CD14-positive monocyte (primary cell): ENCODE results near the gene LGALS3. TPM values are rescaled to one million over a fixed set of nuclear protein-coding genes. Genes with fewer than 3 reads are reported as not detected.

Experiments
- DNase-seq, 3 donors: peaks; one replicate each; pipeline ENCODE4 v3.0.0-alpha.2; 2011 to 2022
- H2AFZ ChIP-seq: 2 replicates; pipeline ENCODE4 v1.6.0; 2012; ENCODE audit warnings: mild to moderate bottlenecking, low read depth, low read length, inconsistent platforms; ENCODE audit not compliant: insufficient read depth, poor library complexity, severe bottlenecking
- H3K27ac ChIP-seq, 2 donors: 1 replicate in 1 of 2; 2 replicates in 1 of 2; pipeline ENCODE4 v1.5.1; 2012 to 2013; ENCODE audit warnings: low read length in 2 of 2, control low read depth in 1 of 2, inconsistent platforms in 1 of 2, low read depth in 1 of 2, mild to moderate bottlenecking in 1 of 2
- H3K27me3 ChIP-seq, 2 donors: one replicate each; pipeline versions ENCODE4 v1.6.0 to v1.6.1; 2011 to 2013; ENCODE audit warnings: low read length in 2 of 2; ENCODE audit not compliant: control insufficient read depth in 2 of 2, insufficient read depth in 2 of 2
- H3K36me3 ChIP-seq, 2 donors: replicated peaks in 1 of 2; 1 replicate in 1 of 2; 2 replicates in 1 of 2; pipeline versions ENCODE4 v1.5.1 to v1.6.1; 2012 to 2013; ENCODE audit warnings: low read length in 2 of 2, control low read depth in 1 of 2, inconsistent platforms in 1 of 2, mild to moderate bottlenecking in 1 of 2; ENCODE audit not compliant: insufficient read depth in 2 of 2, control insufficient read depth in 1 of 2
- H3K4me1 ChIP-seq, 2 donors: 1 replicate in 1 of 2; 2 replicates in 1 of 2; pipeline versions ENCODE4 v1.5.1 to v1.6.1; 2012 to 2013; ENCODE audit warnings: low read length in 2 of 2, control low read depth in 1 of 2, inconsistent platforms in 1 of 2, mild to moderate bottlenecking in 1 of 2, moderate library complexity in 1 of 2; ENCODE audit not compliant: insufficient read depth in 2 of 2, control insufficient read depth in 1 of 2
- H3K4me2 ChIP-seq: replicated peaks from 2 replicates; pipeline ENCODE3; 2012; ENCODE audit warnings: low read length, moderate library complexity, mild to moderate bottlenecking; ENCODE audit not compliant: poor library complexity, severe bottlenecking; ENCODE audit errors: extremely low read depth
- H3K4me3 ChIP-seq, 3 experiments: fragments of 200-600 bp in 1 of 3; sonication (generic) in 1 of 3; replicated peaks in 1 of 3; 1 replicate in 2 of 3; 2 replicates in 1 of 3; pipeline ENCODE4 v1.5.1; 2011 to 2013; ENCODE audit warnings: low read length in 3 of 3, mild to moderate bottlenecking in 3 of 3, control low read depth in 2 of 3, low read depth in 2 of 3, inconsistent platforms in 1 of 3, moderate library complexity in 1 of 3
- H3K79me2 ChIP-seq: 2 replicates; pipeline ENCODE4 v1.6.0; 2012; ENCODE audit warnings: mild to moderate bottlenecking, control low read depth, inconsistent platforms, low read length, moderate library complexity; ENCODE audit not compliant: insufficient read depth
- H3K9ac ChIP-seq: 2 replicates; pipeline ENCODE4 v1.6.0; 2017; ENCODE audit warnings: low read length, mild to moderate bottlenecking; ENCODE audit not compliant: insufficient read depth, poor library complexity, severe bottlenecking
- H3K9me3 ChIP-seq, 2 donors: replicated peaks in 1 of 2; 1 replicate in 1 of 2; 2 replicates in 1 of 2; pipeline versions ENCODE4 v1.5.1 to v1.6.1; 2012 to 2013; ENCODE audit warnings: low read length in 2 of 2, control low read depth in 1 of 2; ENCODE audit not compliant: control insufficient read depth in 1 of 2, insufficient read depth in 1 of 2
- H4K20me1 ChIP-seq: 2 replicates; pipeline ENCODE4 v1.6.0; 2012; ENCODE audit warnings: mild to moderate bottlenecking, low read length, control low read depth, moderate library complexity; ENCODE audit not compliant: insufficient read depth
- H3K27ac Mint-ChIP-seq, 7 donors: one replicate each; pipeline ENCODE4 v1.8.0; 2020; ENCODE audit warnings: mild to moderate bottlenecking in 7 of 7, mixed read lengths in 7 of 7, moderate library complexity in 6 of 7, inconsistent platforms in 2 of 7
- H3K27me3 Mint-ChIP-seq, 3 donors: one replicate each; pipeline ENCODE4 v1.8.0; 2021 to 2022; ENCODE audit warnings: low read depth in 3 of 3, mild to moderate bottlenecking in 3 of 3, mixed read lengths in 3 of 3, moderate library complexity in 3 of 3, inconsistent platforms in 1 of 3
- H3K36me3 Mint-ChIP-seq, 2 donors: one replicate each; pipeline ENCODE4 v1.8.0; 2020; ENCODE audit warnings: mixed read lengths in 2 of 2, inconsistent platforms in 1 of 2, mild to moderate bottlenecking in 1 of 2
- H3K4me1 Mint-ChIP-seq: one replicate; pipeline ENCODE4 v1.8.0; 2020; ENCODE audit warnings: mild to moderate bottlenecking, mixed read lengths
- H3K4me3 Mint-ChIP-seq, 2 donors: one replicate each; pipeline ENCODE4 v1.8.0; 2020; ENCODE audit warnings: mild to moderate bottlenecking in 2 of 2, mixed read lengths in 2 of 2, moderate library complexity in 1 of 2
- H3K9me3 Mint-ChIP-seq, 7 donors: one replicate each; pipeline ENCODE4 v1.8.0; 2020 to 2022; ENCODE audit warnings: mixed read lengths in 7 of 7, mild to moderate bottlenecking in 6 of 7, moderate library complexity in 6 of 7, inconsistent platforms in 2 of 7
- WGBS: methylation state at CpG from one replicate; pipeline ENCODE4 v1.1.5; 2013; ENCODE audit warnings: missing lambda C conversion rate; ENCODE audit not compliant: insufficient coverage; 5-methylcytosine and 5-hydroxymethylcytosine counted together
- intact Hi-C, 2 donors: fragments of 100-400 bp; cut with micrococcal nuclease; formaldehyde crosslinking; loops; one replicate each; pipeline versions ENCODE4 v1.15.0 to v1.15.1; 2023
- polyA plus RNA-seq, 3 donors: library from polyadenylated mRNA; depleted of rRNA in 1 of 3; unstranded in 2 of 3; stranded (reverse) in 1 of 3; fragments of 300-500 nt in 2 of 3; fragments of >200 nt in 1 of 3; fragmentation: Illumina TruSeq in 2 of 3; gene quantifications; 1 replicate in 2 of 3; 2 replicates in 1 of 3; pipeline ENCODE4 v1.2.3, GENCODE V29; 2012 to 2021
- TF ChIP-seq, protein P1 (sequence below): fragments of 200-600 bp; IDR thresholded peaks from one replicate; pipeline ENCODE4 v1.8.0; 2022; ENCODE audit warnings: antibody characterized with exemption, mild to moderate bottlenecking

Gene LGALS3
- polyA plus RNA-seq, 3 donors: 266 to 878 (median 788) TPM

DNA sequence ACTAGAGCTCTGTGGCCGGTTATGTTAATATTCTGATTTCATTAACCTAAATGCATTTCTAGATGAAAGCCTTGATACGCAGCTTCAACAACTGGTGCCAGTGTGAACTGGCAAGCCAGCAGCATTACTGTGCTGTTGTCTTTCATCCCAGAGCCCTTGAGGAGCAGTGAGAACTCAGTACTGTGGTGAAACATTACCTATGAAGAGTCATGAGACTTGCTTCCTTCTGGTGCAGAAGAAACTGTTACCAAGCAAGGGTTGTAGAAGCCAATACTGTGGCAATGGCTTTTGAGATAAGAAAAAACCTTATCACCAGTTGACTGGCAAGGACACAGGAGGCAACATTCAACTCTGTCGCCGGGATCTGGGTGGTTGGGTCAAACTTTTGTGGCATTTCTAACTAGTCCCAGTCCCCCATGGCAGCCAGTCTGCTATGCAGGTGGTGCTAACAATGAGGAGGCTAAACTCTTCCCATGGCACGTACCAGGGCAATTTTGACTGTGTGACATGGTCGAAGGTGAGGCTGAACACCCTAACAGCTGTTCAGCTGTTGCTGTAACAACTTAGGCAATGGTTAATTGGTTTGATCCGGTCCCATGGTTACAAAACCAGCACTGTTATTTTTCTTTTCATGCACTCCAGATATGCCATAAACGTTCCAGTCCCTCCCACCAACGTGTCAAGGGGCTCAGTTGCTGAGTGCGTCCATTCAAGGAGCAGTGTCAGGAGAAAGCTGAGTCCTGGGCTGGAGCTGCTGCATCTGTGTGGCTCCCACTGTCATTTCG is 12.6 kb upstream of the LGALS3 start:
- H3K4me3 Mint-ChIP-seq: no peak overlapping the region
- Histone ChIP-seq H3K27ac (peak overlapping the region; percentile 94 to 98), H3K79me2 (no peaks in the 10 kb centered on the region), H3K9me3 (no peaks in the 10 kb centered on the region), H3K9ac (no peak overlapping the region), H3K4me1 (peaks cover 60 to 62% of the 10 kb centered on the region in 2 donors), H3K4me3 (no peak overlapping the region), H3K36me3 (no peaks in the 10 kb centered on the region), H4K20me1 (no peaks in the 10 kb centered on the region), H2AFZ (no peak overlapping the region), H3K4me2 (no peak overlapping the region), H3K27me3 (no peaks in the 10 kb centered on the region)
- peaks cover 57% of the 10 kb centered on the region for H3K4me1 Mint-ChIP-seq
- H3K27ac Mint-ChIP-seq: peak overlapping the region; percentile 88 to 97 (median 89)
- H3K36me3 Mint-ChIP-seq: peaks cover 0 to 8% of the 10 kb centered on the region in 2 donors
- 67% methylated on average over 5 of the region's 11 CpGs for WGBS
- peak in 2 of 3 donors; percentile 43 to 45 for DNase-seq
- TF ChIP-seq, protein P1, sequence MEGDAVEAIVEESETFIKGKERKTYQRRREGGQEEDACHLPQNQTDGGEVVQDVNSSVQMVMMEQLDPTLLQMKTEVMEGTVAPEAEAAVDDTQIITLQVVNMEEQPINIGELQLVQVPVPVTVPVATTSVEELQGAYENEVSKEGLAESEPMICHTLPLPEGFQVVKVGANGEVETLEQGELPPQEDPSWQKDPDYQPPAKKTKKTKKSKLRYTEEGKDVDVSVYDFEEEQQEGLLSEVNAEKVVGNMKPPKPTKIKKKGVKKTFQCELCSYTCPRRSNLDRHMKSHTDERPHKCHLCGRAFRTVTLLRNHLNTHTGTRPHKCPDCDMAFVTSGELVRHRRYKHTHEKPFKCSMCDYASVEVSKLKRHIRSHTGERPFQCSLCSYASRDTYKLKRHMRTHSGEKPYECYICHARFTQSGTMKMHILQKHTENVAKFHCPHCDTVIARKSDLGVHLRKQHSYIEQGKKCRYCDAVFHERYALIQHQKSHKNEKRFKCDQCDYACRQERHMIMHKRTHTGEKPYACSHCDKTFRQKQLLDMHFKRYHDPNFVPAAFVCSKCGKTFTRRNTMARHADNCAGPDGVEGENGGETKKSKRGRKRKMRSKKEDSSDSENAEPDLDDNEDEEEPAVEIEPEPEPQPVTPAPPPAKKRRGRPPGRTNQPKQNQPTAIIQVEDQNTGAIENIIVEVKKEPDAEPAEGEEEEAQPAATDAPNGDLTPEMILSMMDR: no peak
- H3K9me3 Mint-ChIP-seq: peaks cover 0 to 6% (median 2%) of the 10 kb centered on the region in 7 donors
- intact Hi-C loops: no loop called here
- peaks cover 0 to 9% (median 0%) of the 10 kb centered on the region in 3 donors for H3K27me3 Mint-ChIP-seq

DNA sequence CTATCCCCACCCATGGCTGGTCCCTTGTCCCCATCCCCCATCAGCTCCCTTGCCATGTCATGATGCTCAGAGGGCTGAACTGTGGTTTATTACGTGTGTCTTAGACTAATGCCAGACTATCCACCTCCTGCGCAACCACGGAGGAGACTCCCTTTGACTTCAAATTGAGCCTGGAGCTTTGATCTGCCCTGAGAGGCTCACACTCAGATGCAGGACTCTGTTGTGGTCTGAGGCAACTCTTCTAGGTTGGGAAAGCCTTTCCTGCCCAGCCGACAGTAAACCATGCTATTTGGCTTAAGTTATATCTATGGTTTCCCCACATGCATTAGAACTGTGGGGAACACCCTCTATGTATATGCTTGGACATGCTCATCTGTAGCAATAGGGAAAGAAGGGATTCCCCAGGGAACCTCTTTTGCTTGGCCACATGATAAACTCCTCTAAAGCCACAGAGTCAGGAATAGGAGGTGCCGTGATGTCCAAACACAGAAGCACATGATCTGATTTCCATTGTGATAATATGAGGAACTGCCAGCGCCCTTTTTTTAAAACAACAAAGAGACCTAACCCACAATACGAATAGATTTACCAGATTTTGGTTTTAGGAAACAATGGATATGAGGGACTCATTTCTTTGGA is 11.1 kb upstream of the LGALS3 start:
- peaks cover 0 to 9% (median 0%) of the 10 kb centered on the region in 3 donors for H3K27me3 Mint-ChIP-seq
- TF ChIP-seq, protein P1: no peak
- H3K36me3 Mint-ChIP-seq: peaks cover 0 to 8% of the 10 kb centered on the region in 2 donors
- no peaks in the 10 kb centered on the region for H3K9me3 ChIP-seq
- H3K4me1 Mint-ChIP-seq: peaks cover 71% of the 10 kb centered on the region
- H3K9me3 Mint-ChIP-seq: peaks cover 0 to 6% (median 2%) of the 10 kb centered on the region in 7 donors
- no peaks in the 10 kb centered on the region for H4K20me1 ChIP-seq
- H3K4me2 ChIP-seq: peak overlapping the region; percentile 40
- intact Hi-C loops: loop anchor here in 1 of 2 donors (1.0 kb wide), 1 partner anchor 10 kb away; no protein-coding TSS in a partner anchor
- H3K36me3 ChIP-seq: no peaks in the 10 kb centered on the region
- H3K27ac ChIP-seq: peak overlapping the region; percentile 94 to 98
- peaks cover 75 to 77% of the 10 kb centered on the region in 2 donors for H3K4me1 ChIP-seq
- peak overlapping the region; percentile 68 for H3K9ac ChIP-seq
- peak overlapping the region in 1 of 2 donors; percentile 39 for H3K4me3 Mint-ChIP-seq
- WGBS: 0% methylated on average over 1 of the region's 7 CpGs
- peak overlapping the region; percentile 95 to 99 (median 97) for H3K27ac Mint-ChIP-seq
- H3K27me3 ChIP-seq: no peaks in the 10 kb centered on the region
- H3K79me2 ChIP-seq: no peaks in the 10 kb centered on the region
- DNase-seq: peak; percentile 92 to 98 (median 95)
- peak overlapping the region; percentile 50 for H2AFZ ChIP-seq
- peak overlapping the region in 1 of 3 experiments; percentile 31 for H3K4me3 ChIP-seq
